Hepatocyte (in vitro differentiated cells): ENCODE measurements around the gene ARHGAP25. TPM values are rescaled to one million over a fixed set of nuclear protein-coding genes. Genes with fewer than 3 reads are reported as not detected.

ENCODE experiments used
- DNase-seq: peaks from one replicate; pipeline ENCODE4 v3.0.0-alpha.2; 2016; ENCODE audit warnings: low spot score
- H2AFZ ChIP-seq: fragments of 200-600 bp; sonication (generic); 2 replicates; pipeline ENCODE4 v1.6.0; 2016; ENCODE audit warnings: antibody characterized with exemption, mild to moderate bottlenecking
- H3K27ac ChIP-seq: fragments of 200-600 bp; sonication (generic); 2 replicates; pipeline ENCODE4 v1.5.1; 2016; ENCODE audit warnings: mild to moderate bottlenecking
- H3K27me3 ChIP-seq: fragments of 200-600 bp; sonication (generic); 2 replicates; pipeline ENCODE4 v1.6.1; 2016
- H3K36me3 ChIP-seq: fragments of 200-600 bp; sonication (generic); replicated peaks from 2 replicates; pipeline ENCODE4 v1.5.1; 2016; ENCODE audit warnings: low read depth; ENCODE audit not compliant: insufficient read depth
- H3K4me1 ChIP-seq: fragments of 200-600 bp; sonication (generic); 2 replicates; pipeline ENCODE4 v1.5.1; 2016; ENCODE audit warnings: mild to moderate bottlenecking, moderate library complexity; ENCODE audit not compliant: insufficient read depth
- H3K4me2 ChIP-seq: fragments of 200-600 bp; sonication (generic); 2 replicates; pipeline ENCODE4 v1.6.0; 2016
- H3K4me3 ChIP-seq: fragments of 200-600 bp; sonication (generic); 2 replicates; pipeline ENCODE4 v1.5.1; 2016; ENCODE audit warnings: mild to moderate bottlenecking
- H3K79me2 ChIP-seq: fragments of 200-600 bp; sonication (generic); 2 replicates; pipeline ENCODE4 v1.6.0; 2017; ENCODE audit warnings: mild to moderate bottlenecking
- H3K9me2 ChIP-seq: fragments of 200-600 bp; sonication (generic); replicated peaks from 2 replicates; pipeline ENCODE4 v1.6.0; 2017; ENCODE audit warnings: mild to moderate bottlenecking; ENCODE audit not compliant: insufficient read depth
- H3K9me3 ChIP-seq: fragments of 200-600 bp; sonication (generic); 2 replicates; pipeline ENCODE4 v1.5.1; 2016; ENCODE audit warnings: low read depth, mild to moderate bottlenecking
- H4K20me1 ChIP-seq: fragments of 200-600 bp; sonication (generic); 2 replicates; pipeline ENCODE4 v1.6.0; 2016; ENCODE audit warnings: mild to moderate bottlenecking; ENCODE audit not compliant: insufficient read depth, poor library complexity, severe bottlenecking
- EZH2 ChIP-seq: fragments of 200-600 bp; sonication (generic); IDR thresholded peaks from 2 replicates; pipeline ENCODE4 v1.6.1; 2016; ENCODE audit warnings: antibody characterized with exemption, mild to moderate bottlenecking, borderline replicate concordance
- EZH2phosphoT487 ChIP-seq: fragments of 200-600 bp; sonication (generic); IDR thresholded peaks from one replicate; pipeline ENCODE4 v1.6.1; 2018; ENCODE audit warnings: antibody characterized with exemption, mild to moderate bottlenecking, low read depth, moderate library complexity; ENCODE audit not compliant: unreplicated experiment, severe bottlenecking
- WGBS: methylation state at CpG from one replicate; pipeline ENCODE4 v1.1.6; 2016; ENCODE audit warnings: low lambda C conversion rate; ENCODE audit errors: missing lambda C conversion rate; 5-methylcytosine and 5-hydroxymethylcytosine counted together
- polyA plus RNA-seq: library from polyadenylated mRNA; unstranded; fragments of >200 nt; fragmentation: Nextera tagmentation; extraction: Ambion mirVana; gene quantifications from 2 replicates; pipeline ENCODE4 v1.2.1, GENCODE V29; 2016
- total RNA-seq: library from RNA; depleted of rRNA; stranded (reverse); fragments of >200 nt; gene quantifications from 2 replicates; pipeline ENCODE4 v1.2.3, GENCODE V29; 2014
- TF ChIP-seq, protein P1 (sequence below): fragments of 200-600 bp; sonication (generic); IDR thresholded peaks from 2 replicates; pipeline ENCODE4 v1.5.1; 2016; ENCODE audit warnings: antibody characterized with exemption, mild to moderate bottlenecking; ENCODE audit not compliant: poor library complexity

Gene ARHGAP25
- total and polyA plus RNA-seq, 2 experiments from 2014 or later, result 0.21 to 0.47 TPM

DNA sequence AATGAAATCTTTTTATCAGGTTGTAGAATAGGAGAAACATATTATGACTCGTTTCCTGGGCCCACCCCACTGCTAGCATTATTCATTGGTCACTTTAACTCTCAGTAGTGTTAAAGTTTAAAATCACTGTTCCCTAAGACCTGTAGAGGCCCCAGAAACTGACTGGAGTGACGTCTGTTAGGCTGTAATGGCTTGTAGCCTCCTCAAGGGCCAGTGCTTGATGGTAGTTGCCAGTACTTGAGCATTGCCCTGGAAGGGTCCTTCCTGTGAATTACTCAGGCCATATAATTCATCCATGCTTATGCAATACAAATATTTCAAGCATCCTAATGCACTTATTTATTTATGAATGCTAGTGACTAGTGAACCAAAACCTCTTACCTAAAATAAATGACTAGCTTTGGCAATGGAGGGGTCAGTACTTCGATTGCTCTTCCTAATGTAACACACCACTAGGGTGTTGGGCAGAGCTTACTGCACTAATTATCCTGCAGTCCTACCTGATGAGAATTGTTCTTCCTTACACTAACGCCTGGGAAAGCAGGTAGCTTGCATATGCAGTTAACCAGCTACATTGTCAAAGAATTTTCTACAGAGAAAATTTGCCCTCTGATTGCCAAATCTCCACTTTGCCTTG lies 31.2 kb downstream of the ARHGAP25 start:
- peak overlapping the region; percentile 11 for H2AFZ ChIP-seq
- no peak overlapping the region for H3K4me3 ChIP-seq
- no peaks in the 10 kb centered on the region for H3K79me2 ChIP-seq
- TF ChIP-seq, protein P1, sequence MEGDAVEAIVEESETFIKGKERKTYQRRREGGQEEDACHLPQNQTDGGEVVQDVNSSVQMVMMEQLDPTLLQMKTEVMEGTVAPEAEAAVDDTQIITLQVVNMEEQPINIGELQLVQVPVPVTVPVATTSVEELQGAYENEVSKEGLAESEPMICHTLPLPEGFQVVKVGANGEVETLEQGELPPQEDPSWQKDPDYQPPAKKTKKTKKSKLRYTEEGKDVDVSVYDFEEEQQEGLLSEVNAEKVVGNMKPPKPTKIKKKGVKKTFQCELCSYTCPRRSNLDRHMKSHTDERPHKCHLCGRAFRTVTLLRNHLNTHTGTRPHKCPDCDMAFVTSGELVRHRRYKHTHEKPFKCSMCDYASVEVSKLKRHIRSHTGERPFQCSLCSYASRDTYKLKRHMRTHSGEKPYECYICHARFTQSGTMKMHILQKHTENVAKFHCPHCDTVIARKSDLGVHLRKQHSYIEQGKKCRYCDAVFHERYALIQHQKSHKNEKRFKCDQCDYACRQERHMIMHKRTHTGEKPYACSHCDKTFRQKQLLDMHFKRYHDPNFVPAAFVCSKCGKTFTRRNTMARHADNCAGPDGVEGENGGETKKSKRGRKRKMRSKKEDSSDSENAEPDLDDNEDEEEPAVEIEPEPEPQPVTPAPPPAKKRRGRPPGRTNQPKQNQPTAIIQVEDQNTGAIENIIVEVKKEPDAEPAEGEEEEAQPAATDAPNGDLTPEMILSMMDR, result no peak
- TF ChIP-seq EZH2 (no peak), EZH2phosphoT487 (no peak)
- H3K36me3 ChIP-seq, result no peaks in the 10 kb centered on the region
- no peak for DNase-seq
- H3K27ac ChIP-seq, result peak overlapping the region; percentile 50
- peak overlapping the region; percentile 45 for H3K4me2 ChIP-seq
- H3K9me2 ChIP-seq, result no peaks in the 10 kb centered on the region
- no peaks in the 10 kb centered on the region for H4K20me1 ChIP-seq
- peaks cover 34% of the 10 kb centered on the region for H3K4me1 ChIP-seq
- no peaks in the 10 kb centered on the region for H3K9me3 ChIP-seq
- 69% methylated on average over 4 of the region's 4 CpGs for WGBS
- no peaks in the 10 kb centered on the region for H3K27me3 ChIP-seq

DNA sequence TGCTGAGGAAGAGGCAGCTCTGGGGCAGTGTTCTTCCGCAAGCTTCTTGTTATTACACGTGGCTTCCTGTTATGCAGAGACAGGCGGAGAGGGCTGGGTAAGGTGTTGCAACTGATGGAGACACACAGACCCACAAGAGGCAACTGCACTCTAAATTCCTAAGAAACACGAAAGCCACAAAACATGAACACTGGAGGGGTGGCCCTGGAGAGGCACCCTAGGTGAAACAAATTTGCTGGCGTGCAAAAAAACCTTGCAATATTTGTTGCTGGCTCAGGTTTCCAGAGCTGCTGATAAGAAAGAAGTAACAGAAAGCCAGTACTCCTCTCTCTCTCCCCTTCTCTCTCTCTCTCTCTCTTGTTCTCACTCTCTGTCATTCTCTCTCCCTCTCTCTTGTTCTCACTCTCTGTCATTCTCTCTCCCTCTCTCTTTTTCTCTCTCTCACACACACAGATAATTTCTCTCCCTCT lies 31.8 kb downstream of the ARHGAP25 start:
- H4K20me1 ChIP-seq, result no peaks in the 10 kb centered on the region
- H3K4me3 ChIP-seq, result no peak overlapping the region
- peak overlapping the region; percentile 11 for H2AFZ ChIP-seq
- WGBS, result 30% methylated on average over 5 of the region's 5 CpGs
- no peaks in the 10 kb centered on the region for H3K36me3 ChIP-seq
- H3K4me2 ChIP-seq, result peak overlapping the region; percentile 45
- TF ChIP-seq, protein P1, result no peak
- TF ChIP-seq EZH2phosphoT487 (no peak), EZH2 (no peak)
- DNase-seq, result peak; percentile 66
- no peaks in the 10 kb centered on the region for H3K9me2 ChIP-seq
- H3K27ac ChIP-seq, result peak overlapping the region; percentile 63
- peaks cover 34% of the 10 kb centered on the region for H3K4me1 ChIP-seq
- no peaks in the 10 kb centered on the region for H3K9me3 ChIP-seq
- no peaks in the 10 kb centered on the region for H3K27me3 ChIP-seq
- no peaks in the 10 kb centered on the region for H3K79me2 ChIP-seq

DNA sequence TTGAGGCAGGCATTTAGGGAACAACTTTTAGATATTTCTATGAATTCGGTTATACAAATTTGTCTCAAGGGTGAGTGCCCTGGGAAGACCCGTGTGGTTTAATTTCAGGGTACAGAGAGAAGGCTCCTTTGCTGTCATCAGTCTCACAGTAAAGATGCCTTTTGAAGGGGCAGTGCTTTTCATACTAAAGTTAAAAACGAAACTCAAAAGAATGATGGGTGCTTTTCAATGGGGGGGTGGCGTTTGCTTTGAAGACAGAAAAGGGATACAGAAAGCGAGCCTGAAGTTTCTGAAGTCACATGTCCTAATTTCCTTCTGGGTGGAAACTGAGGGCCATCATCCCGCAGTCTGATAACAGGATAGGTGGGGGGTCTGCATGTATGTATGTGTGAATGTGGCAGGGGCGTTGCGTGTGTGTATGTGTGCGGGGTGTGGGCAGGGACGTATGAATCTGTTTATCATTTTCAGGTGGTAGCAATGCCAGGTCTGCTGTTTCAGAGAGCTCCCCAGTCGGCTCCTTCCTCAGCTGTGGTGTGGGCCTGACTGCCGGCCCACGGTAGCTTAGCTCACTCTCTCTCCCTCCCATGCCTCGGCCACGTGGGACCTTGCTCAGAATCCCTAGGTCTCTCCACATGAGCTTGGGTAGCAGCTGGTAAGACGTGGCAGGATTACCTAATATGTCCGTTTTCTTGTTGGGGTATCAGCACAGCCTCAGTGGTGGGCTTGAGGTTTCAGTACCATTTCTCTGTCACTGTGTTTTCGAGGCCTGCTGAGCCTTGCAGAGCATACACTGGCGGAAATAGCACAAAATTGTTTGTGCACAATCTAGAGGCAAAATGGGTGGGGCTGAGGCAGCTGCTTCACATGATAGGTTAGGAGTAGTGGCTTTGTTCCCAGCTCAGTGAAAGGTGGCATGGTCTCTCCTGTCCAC lies 32.7 kb downstream of the ARHGAP25 start:
- 89% methylated on average over 19 of the region's 19 CpGs for WGBS
- Histone ChIP-seq H3K36me3 (no peaks in the 10 kb centered on the region), H4K20me1 (no peaks in the 10 kb centered on the region), H3K4me1 (peaks cover 33% of the 10 kb centered on the region), H3K4me3 (no peak overlapping the region), H3K4me2 (peak overlapping the region; percentile 45), H2AFZ (no peak overlapping the region), H3K9me2 (no peaks in the 10 kb centered on the region), H3K27me3 (no peaks in the 10 kb centered on the region), H3K79me2 (no peaks in the 10 kb centered on the region), H3K27ac (peak overlapping the region; percentile 63), H3K9me3 (no peaks in the 10 kb centered on the region)
- no peak for DNase-seq
- TF ChIP-seq, protein P1, result no peak
- TF ChIP-seq EZH2 (no peak), EZH2phosphoT487 (no peak)
